Stimulated activated naive B cell treated with anti-CD40 and anti-IgM and Interleukin-4, amounts not matched to agents 10 μg/mL and 1 μg/mL and 100 μg/mL, for 72 hours (primary cell): ENCODE measurements around the gene IFNAR1.
A peak's percentile ranks its signal among the peaks of the same experiment; 100 is the strongest.
"Not testable (repeated sequence)": the region's sequence is repeated elsewhere in the genome, so short reads cannot be mapped to it uniquely, and the experiment has no call there.

Experiments used
- ATAC-seq, 2 donors: fragments of 150-1000 bp; cut with Tn5 transposase; replicated peaks; 2 replicates each; pipeline ENCODE4 v1.10.0; 2021; ENCODE audit warnings: moderate library complexity in 1 of 2
- DNase-seq: peaks from one replicate; pipeline ENCODE4 v3.0.0; 2021
- H3K27ac Mint-ChIP-seq: one replicate; pipeline ENCODE4 v1.8.0; 2022; ENCODE audit warnings: mild to moderate bottlenecking, mixed read lengths
- H3K27me3 Mint-ChIP-seq, 2 donors: one replicate each; pipeline ENCODE4 v1.8.0; 2022; ENCODE audit warnings: mixed read lengths in 2 of 2
- H3K36me3 Mint-ChIP-seq, 2 donors: one replicate each; pipeline ENCODE4 v1.8.0; 2022; ENCODE audit warnings: mixed read lengths in 2 of 2, mild to moderate bottlenecking in 1 of 2
- H3K4me1 Mint-ChIP-seq, 2 donors: one replicate each; pipeline ENCODE4 v1.8.0; 2022; ENCODE audit warnings: mixed read lengths in 2 of 2, mild to moderate bottlenecking in 1 of 2
- H3K4me3 Mint-ChIP-seq, 2 donors: one replicate each; pipeline ENCODE4 v1.8.0; 2022; ENCODE audit warnings: mild to moderate bottlenecking in 2 of 2, mixed read lengths in 2 of 2, moderate library complexity in 1 of 2
- H3K9me3 Mint-ChIP-seq, 2 donors: one replicate each; pipeline ENCODE4 v1.8.0; 2022; ENCODE audit warnings: mixed read lengths in 2 of 2, mild to moderate bottlenecking in 1 of 2

Gene IFNAR1

DNA sequence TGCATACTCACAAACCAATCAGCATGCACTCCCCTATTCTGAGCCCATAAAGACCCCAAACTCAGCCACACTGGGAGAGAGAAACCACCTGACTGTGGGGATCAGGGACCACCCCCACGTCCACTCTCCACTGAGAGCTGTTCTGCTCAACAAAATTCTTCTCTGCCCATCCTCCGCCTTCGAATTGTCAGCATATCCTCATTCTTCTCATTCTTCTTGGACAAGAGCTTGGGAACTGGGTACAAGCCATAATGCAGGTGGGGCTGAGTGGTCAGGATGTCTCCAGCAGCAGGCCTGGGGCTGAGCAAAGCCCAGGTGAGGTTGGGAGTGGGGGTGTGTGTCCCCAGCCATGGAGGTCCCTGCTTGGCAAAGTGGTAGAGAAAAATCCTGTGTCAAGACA is 43.8 kb downstream of the IFNAR1 start:
- Mint-ChIP-seq H3K36me3 (peaks cover 17 to 32% of the 10 kb centered on the region in 2 donors), H3K9me3 (peaks cover 22 to 27% of the 10 kb centered on the region in 2 donors)

DNA sequence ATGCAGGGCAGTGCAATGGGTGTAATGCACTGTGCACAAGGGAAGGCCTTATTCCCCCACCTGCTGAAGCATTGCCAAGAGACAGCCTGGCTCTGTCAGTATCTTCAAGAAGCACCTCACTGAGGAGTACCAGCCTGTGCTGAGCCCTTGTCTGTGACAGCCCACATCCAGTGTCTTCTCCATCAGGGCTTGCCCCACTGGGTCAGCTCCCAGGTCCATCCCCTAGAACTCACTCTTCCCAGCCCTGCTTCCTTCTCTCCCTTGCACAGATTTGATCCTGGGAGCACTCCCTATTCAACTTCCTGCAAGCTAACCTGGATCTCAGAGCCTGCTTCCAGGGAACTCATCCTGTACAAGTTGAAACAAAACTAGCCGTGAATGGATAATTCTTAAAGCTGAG is 44.8 kb downstream of the IFNAR1 start:
- peak overlapping the region; percentile 6 for H3K27ac Mint-ChIP-seq
- peaks cover 17 to 32% of the 10 kb centered on the region in 2 donors for H3K36me3 Mint-ChIP-seq
- peaks cover 22 to 27% of the 10 kb centered on the region in 2 donors for H3K9me3 Mint-ChIP-seq
- ATAC-seq (no peak), DNase-seq (no peak)
- peaks cover 33 to 65% of the 10 kb centered on the region in 2 donors for H3K4me1 Mint-ChIP-seq
- no peak overlapping the region for H3K4me3 Mint-ChIP-seq
- H3K27me3 Mint-ChIP-seq: no peaks in the 10 kb centered on the region

More for the DNA sequence above, 43.8 kb downstream of the IFNAR1 start:
- Mint-ChIP-seq H3K4me3 (no peak overlapping the region), H3K27ac (peak overlapping the region; percentile 80), H3K4me1 (peaks cover 32 to 64% of the 10 kb centered on the region in 2 donors), H3K27me3 (no peaks in the 10 kb centered on the region)
- DNase-seq: no peak
- no peak for ATAC-seq

DNA sequence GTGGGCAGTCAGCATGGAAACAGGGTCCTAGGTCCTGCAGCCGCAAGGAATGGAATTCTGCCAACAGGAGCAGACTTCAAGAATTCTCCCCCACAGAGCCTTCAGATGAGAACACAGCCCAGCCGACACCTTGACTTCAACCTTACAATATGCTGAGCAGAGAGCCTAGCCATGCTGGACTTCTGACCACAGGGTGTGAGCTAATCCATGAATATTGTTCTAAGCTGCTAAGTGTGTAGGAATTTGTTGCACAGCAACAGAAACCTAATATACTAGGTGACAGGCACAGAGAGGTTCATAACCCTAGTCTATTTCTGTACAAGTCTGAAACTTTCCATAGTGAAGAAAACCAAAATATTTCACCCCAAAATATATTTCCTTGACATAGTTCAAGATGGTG is 45.5 kb downstream of the IFNAR1 start:
- Mint-ChIP-seq H3K9me3 (peaks cover 22 to 27% of the 10 kb centered on the region in 2 donors), H3K27me3 (no peaks in the 10 kb centered on the region), H3K36me3 (peaks cover 17 to 32% of the 10 kb centered on the region in 2 donors), H3K27ac (no peak overlapping the region), H3K4me3 (no peak overlapping the region), H3K4me1 (peaks cover 37 to 70% of the 10 kb centered on the region in 2 donors)
- ATAC-seq (no peak), DNase-seq (no peak)

DNA sequence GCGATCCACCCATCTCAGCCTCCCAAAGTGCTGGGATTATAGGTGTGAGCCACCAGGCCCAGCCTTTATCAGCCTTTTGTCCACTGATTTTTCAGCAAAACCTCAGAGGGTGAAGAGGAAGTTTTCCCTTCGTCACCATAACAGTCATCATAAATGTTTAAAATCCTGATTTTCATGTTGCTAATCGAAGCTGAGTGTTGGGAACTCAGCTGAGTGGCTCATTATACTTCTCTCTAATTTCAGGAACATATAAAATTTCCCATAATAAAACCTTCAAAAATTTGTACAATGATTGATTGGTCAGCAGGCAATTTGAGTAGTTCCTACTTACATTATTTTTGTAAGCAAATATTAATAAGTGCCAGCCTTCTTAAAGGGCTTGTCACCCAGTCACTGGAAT is 46.6 kb downstream of the IFNAR1 start:
- Mint-ChIP-seq H3K27me3 (no peaks in the 10 kb centered on the region), H3K9me3 (peaks cover 19 to 26% of the 10 kb centered on the region in 2 donors), H3K36me3 (peaks cover 17 to 27% of the 10 kb centered on the region in 2 donors), H3K27ac (peak overlapping the region; percentile 47), H3K4me3 (no peak overlapping the region), H3K4me1 (peaks cover 38 to 75% of the 10 kb centered on the region in 2 donors)
- no peak for DNase-seq
- ATAC-seq: no peak

DNA sequence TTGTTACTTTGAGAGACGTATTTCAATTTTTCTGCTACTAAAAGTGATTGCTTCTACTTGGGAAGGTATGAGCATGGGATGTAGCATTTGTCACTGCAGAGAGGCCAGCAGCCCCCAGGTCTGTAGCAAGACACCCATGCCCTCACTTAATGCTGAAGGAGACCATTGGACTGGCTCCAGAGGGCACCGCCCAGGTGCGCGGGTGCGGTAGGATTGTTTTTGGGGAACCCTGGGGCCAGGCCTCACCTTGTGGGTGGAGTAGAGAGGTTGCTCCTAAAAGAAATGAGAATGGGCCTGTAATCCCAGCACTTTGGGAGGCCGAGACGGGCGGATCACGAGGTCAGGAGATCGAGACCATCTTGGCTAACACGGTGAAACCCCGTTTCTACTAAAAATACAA is 47.8 kb downstream of the IFNAR1 start:
- ATAC-seq: no peak
- Mint-ChIP-seq H3K4me3 (no peak overlapping the region), H3K4me1 (peaks cover 46 to 82% of the 10 kb centered on the region in 2 donors)

DNA sequence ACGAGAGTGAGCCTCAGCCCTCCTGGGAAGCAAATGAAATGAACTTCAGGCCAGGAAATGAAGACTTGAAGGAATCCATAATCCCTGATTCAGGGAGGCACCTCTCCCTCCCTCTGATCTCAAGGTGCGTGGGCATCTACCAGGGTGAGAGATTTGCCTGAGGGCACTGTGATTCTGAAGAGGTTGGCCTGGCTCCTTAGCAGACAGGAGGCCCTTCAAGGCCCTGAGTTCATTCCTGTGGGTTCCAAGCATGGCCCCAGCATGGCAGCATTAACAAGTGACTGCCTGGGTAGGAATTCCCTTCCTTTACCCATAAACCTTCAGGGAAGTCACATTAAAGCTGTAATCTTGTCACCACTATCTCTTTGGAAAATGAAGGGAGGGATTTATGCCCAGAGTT is 48.7 kb downstream of the IFNAR1 start:
- Mint-ChIP-seq H3K27ac (peak overlapping the region; percentile 73), H3K36me3 (peaks cover 6 to 7% of the 10 kb centered on the region in 2 donors), H3K27me3 (no peaks in the 10 kb centered on the region), H3K4me1 (peaks cover 42 to 77% of the 10 kb centered on the region in 2 donors), H3K9me3 (peaks cover 6 to 11% of the 10 kb centered on the region in 2 donors), H3K4me3 (peak overlapping the region; percentile 25 to 68)
- DNase-seq (no peak), ATAC-seq (no peak)

More for the DNA sequence above, 47.8 kb downstream of the IFNAR1 start:
- Mint-ChIP-seq H3K27me3 (no peaks in the 10 kb centered on the region), H3K36me3 (peaks cover 9 to 15% of the 10 kb centered on the region in 2 donors), H3K27ac (peak overlapping the region; percentile 76), H3K9me3 (peaks cover 11 to 14% of the 10 kb centered on the region in 2 donors)
- DNase-seq: no peak

DNA sequence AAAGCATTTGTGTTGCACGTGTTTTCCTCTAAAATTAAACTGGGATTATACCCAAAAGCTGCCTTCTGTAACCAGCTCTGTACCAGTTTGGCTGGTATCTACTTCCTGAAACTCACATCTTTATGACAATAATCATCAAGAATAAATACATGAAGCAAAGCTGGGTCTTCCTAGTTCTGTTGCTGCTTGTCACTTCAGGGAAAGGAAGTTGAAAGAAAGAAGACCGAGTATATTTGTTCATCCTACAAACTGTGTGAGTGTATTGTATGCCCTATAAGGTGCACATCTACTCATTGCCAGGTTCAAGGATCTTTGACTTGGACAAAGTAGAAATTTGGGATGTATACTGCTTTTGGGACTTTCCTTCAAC is 49.3 kb downstream of the IFNAR1 start:
- DNase-seq: no peak
- Mint-ChIP-seq H3K36me3 (peaks cover 4 to 6% of the 10 kb centered on the region in 2 donors), H3K27me3 (no peaks in the 10 kb centered on the region), H3K4me1 (peaks cover 42 to 77% of the 10 kb centered on the region in 2 donors), H3K4me3 (peak overlapping the region; percentile 41 to 68), H3K9me3 (peaks cover 5 to 9% of the 10 kb centered on the region in 2 donors), H3K27ac (peak overlapping the region; percentile 81)
- ATAC-seq: peak; percentile 48 to 53

DNA sequence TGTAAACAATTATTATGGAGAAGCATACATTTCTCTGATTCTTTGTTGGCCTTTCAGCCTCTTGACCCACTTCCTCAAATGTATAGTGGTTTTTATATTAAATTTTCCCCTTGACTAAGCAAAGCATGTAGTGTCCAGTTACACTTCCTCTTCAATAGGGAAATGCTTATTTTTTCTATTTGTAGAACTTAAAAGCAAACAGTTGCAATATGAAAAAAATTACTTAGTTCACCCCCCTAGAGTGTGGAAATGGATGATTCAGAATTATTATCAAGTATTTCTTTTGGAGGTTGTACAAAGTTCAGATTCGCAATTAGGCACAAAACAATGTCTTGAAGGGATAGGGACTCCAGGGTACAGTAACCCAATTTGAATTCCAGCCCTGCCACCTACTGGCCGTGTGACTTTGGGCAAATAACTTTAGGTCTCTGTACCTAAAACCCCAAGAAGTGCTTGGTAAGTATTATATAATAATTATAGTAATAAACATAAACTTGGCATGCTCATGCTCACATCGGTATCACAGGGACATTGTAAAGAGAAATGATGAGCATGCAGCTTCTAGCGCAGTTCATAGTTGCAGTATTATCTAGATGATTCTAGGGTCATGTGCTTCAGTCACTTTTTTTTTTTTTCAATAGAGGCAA is 49.8 kb downstream of the IFNAR1 start:
- Mint-ChIP-seq H3K27me3 (no peaks in the 10 kb centered on the region), H3K4me3 (peak overlapping the region; percentile 41 to 68), H3K27ac (peak overlapping the region; percentile 81), H3K36me3 (peaks cover 4 to 6% of the 10 kb centered on the region in 2 donors), H3K9me3 (peaks cover 5 to 9% of the 10 kb centered on the region in 2 donors), H3K4me1 (peaks cover 43 to 80% of the 10 kb centered on the region in 2 donors)
- DNase-seq (peak; percentile 26), ATAC-seq (peak; percentile 83 to 88)

DNA sequence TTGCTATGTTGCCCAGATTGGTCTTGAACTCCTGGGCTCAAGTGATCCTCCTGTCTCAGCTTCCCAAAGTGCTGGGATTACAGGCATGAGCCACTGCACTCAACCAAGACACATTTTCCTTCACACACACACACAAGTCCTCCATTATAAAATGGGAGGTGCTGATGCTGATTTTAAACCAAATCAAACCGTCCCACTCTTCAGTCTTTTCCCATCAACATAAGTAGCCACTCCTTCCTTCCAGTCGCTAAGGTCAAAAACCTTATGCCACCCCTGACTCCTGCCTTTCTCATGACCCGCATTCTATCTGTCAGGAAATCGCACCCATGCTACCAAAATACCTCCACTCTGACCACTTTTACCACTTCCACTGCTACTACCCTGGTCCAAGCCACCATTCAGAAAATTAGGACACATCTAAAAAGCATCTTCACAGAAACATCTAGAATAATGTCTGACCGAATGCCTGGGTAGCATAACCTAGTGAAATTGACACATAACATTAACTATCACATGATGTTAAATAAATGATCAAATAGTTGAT is 50.4 kb downstream of the IFNAR1 start:
- H3K9me3 Mint-ChIP-seq: peaks cover 0 to 6% of the 10 kb centered on the region in 2 donors
- H3K4me3 Mint-ChIP-seq: peak overlapping the region; percentile 47 to 56
- peak overlapping the region; percentile 2 for H3K27ac Mint-ChIP-seq
- ATAC-seq: no peak
- H3K27me3 Mint-ChIP-seq: no peaks in the 10 kb centered on the region
- DNase-seq: no peak
- peaks cover 0 to 3% of the 10 kb centered on the region in 2 donors for H3K36me3 Mint-ChIP-seq
- H3K4me1 Mint-ChIP-seq: peaks cover 45 to 80% of the 10 kb centered on the region in 2 donors

DNA sequence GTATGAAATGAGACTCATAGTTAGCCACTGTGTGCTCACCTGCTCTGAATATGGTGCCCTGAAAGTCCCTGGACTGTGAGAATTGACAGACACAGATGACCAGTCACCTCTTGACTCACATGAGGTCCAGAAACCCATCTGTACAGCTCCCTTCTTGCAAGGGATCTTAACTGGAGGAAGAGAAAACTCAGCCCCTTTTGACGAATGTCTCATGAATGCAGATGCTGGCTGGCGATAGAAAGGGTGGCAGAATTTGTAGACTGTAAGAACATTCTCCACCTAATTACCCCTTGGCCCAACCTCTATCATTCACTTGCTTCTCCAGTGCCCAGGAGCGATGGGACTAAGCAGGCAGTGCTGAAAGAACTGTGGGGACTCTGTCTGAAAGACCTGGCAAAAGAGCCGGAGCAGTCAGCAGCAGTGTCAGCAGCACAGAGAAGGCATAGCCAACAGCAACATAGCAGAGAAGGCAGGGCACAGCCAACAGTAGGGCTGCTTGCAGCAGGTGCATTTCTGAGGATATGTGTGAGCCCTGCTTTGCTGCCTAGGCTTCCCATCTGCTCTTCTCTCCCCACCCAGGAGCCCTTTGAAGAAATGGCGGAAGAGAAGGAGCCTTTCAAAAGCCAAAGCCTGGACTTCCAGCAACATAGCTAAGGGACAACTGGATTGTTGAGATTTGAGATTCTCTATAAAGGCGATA is 52.6 kb downstream of the IFNAR1 start:
- Mint-ChIP-seq H3K4me1 (peaks cover 54 to 80% of the 10 kb centered on the region in 2 donors), H3K4me3 (no peak overlapping the region), H3K36me3 (no peaks in the 10 kb centered on the region), H3K9me3 (no peaks in the 10 kb centered on the region), H3K27ac (peak overlapping the region; percentile 15), H3K27me3 (no peaks in the 10 kb centered on the region)
- DNase-seq (no peak), ATAC-seq (no peak)

DNA sequence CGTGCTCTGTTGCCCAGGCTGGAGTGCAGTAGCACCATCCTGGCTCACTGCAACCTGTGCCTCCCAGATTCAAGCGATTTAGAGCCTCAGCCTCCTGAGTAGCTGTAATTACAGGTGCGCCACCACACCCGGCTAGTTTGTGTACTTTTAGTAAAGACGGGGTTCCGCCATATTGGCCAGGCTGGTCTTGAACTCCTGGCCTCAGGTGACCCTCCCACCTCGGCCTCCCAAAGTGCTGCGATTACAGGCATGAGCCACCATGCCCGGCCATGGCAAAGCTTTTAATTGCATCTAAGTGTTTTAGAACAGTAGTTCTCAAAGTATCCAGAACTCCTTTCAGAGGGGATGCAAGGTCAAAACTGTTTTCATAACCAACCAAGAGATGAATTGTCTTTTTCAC is 53.3 kb downstream of the IFNAR1 start:
- no peak for ATAC-seq
- Mint-ChIP-seq H3K36me3 (no peaks in the 10 kb centered on the region), H3K4me1 (peaks cover 58 to 83% of the 10 kb centered on the region in 2 donors), H3K9me3 (no peaks in the 10 kb centered on the region), H3K27ac (peak overlapping the region; percentile 69), H3K4me3 (no peak overlapping the region), H3K27me3 (no peaks in the 10 kb centered on the region)
- DNase-seq: no peak

DNA sequence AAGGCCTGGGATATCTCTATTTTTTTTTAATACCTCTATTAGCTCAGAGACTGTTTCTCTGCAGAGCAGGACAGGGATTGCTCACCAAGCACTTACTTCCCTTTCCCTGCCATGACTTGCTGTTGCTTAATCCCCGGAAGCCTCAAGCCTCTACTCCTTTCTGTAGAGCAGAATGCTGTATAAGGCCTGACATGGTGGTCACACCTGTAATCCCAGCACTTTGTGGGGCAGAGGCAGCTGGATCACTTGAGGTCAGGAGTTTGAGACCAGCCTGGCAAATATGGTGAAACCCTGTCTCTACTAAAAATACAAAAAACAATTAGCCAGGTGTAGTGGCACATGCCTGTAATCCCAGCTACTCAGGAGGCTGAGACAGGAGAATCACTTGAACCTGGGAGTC is 55.2 kb downstream of the IFNAR1 start:
- DNase-seq (peak; percentile 31), ATAC-seq (peak in 1 of 2 donors; percentile 25)
- not testable (repeated sequence) for H3K9me3 Mint-ChIP-seq, H3K36me3 Mint-ChIP-seq, H3K27me3 Mint-ChIP-seq
- Mint-ChIP-seq H3K27ac (peak overlapping the region; percentile 97), H3K4me1 (peaks cover 60 to 86% of the 10 kb centered on the region in 2 donors), H3K4me3 (peak overlapping the region in 1 of 2 donors; percentile 30)

DNA sequence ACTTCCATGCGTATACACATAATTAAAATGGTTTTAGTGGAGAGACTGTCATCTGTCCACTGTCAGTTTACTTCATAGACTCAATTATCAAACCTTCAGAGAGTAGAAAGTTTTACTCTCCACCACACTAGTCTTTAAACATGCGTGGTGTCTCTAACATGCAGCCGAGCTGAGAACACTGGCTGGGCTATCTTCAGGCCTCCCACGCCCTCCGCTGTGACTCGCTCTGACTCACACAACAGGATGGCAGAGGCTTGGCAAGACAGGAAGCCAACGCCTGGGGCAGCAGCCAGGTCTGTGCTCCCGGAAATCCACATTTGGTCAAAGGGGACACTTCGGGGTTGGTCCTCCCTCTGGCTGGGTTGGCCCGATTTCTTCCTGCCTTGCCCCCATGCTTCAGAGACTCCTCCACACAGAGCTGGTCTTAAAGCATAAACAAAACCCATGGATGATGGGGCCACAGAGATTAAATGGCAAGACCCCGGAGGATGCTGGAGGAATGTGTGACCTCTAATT is 55.8 kb downstream of the IFNAR1 start:
- Mint-ChIP-seq H3K36me3 (no peaks in the 10 kb centered on the region), H3K4me1 (peaks cover 55 to 86% of the 10 kb centered on the region in 2 donors), H3K4me3 (peak overlapping the region; percentile 30 to 69), H3K27me3 (no peaks in the 10 kb centered on the region), H3K9me3 (peaks cover 0 to under 1% of the 10 kb centered on the region in 2 donors), H3K27ac (peak overlapping the region; percentile 97)
- peak; percentile 71 to 73 for ATAC-seq
- DNase-seq: peak; percentile 87

DNA sequence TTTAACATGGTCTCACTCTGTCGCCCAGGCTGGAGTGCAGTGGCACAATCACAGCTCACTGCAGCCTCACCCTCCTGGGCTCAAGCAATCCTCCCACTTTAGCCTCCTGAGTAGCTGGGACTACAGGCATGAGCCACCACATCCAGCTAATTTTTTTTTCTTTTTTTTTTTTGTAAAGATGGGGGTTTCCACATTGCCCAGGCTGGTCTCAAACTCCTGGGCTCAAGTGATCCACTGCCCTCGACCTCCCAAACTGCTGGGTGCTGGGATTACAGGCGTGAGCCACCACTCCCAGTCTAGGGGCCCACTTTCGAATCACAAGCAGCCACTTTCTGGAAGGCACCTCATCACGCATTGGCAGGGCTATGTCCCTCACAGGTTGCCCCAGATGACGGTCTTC is 56.6 kb downstream of the IFNAR1 start:
- not testable (repeated sequence) for ATAC-seq, DNase-seq, H3K36me3 Mint-ChIP-seq, H3K27me3 Mint-ChIP-seq, H3K9me3 Mint-ChIP-seq
- peak overlapping the region; percentile 97 for H3K27ac Mint-ChIP-seq
- peak overlapping the region in 1 of 2 donors; percentile 70 for H3K4me3 Mint-ChIP-seq
- peaks cover 55 to 81% of the 10 kb centered on the region in 2 donors for H3K4me1 Mint-ChIP-seq
